ENCODE results near the gene PIP4K2A.

GRCh38 chr10:22673785-22674572 is 40.4 kb downstream of the PIP4K2A start:
- TF ChIP-seq POLR2AphosphoS5 (IDR thresholded peaks at IDR 0.05; ENCODE audit: low read depth) (no peak), NANOG (IDR thresholded peaks at IDR 0.05; ENCODE audit: borderline replicate concordance) (no peak), CTCF (conservative IDR thresholded peaks at IDR 0.05; ENCODE audit: low read depth in 2 of 2) (no peak), EZH2 (IDR thresholded peaks at IDR 0.05; ENCODE audit: low read depth, unreplicated experiment) (no peak), EZH2phosphoT487 (IDR thresholded peaks at IDR 0.05; ENCODE audit: unreplicated experiment) (no peak)
